Hypothalamus (tissue), 51 donors: ENCODE measurements around the gene ZBTB40.
A peak's percentile ranks its signal among the peaks of the same experiment; 100 is the strongest.

Experiments used
- DNase-seq, 51 donors: peaks; one replicate each; lab custom pipeline; 2025; lab: John Stamatoyannopoulos, UW

ZBTB40 gene

GRCh38 chr1:22526677-22527076 lies 75.0 kb downstream of the ZBTB40 start:
- no peak for DNase-seq

GRCh38 chr1:22527122-22527521 lies 75.5 kb downstream of the ZBTB40 start:
- no peak for DNase-seq

GRCh38 chr1:22527555-22528296 lies 76.1 kb downstream of the ZBTB40 start:
- no peak for DNase-seq

- DNase-seq, result no peak
These were observed 76.8 kb downstream of the ZBTB40 start for GRCh38 chr1:22528451-22528850.

GRCh38 chr1:22529901-22530621 lies 78.4 kb downstream of the ZBTB40 start:
- peak in 2 of 51 donors; percentile 28 to 47 for DNase-seq

GRCh38 chr1:22530715-22531114 lies 79.1 kb downstream of the ZBTB40 start:
- DNase-seq, result no peak

DNA sequence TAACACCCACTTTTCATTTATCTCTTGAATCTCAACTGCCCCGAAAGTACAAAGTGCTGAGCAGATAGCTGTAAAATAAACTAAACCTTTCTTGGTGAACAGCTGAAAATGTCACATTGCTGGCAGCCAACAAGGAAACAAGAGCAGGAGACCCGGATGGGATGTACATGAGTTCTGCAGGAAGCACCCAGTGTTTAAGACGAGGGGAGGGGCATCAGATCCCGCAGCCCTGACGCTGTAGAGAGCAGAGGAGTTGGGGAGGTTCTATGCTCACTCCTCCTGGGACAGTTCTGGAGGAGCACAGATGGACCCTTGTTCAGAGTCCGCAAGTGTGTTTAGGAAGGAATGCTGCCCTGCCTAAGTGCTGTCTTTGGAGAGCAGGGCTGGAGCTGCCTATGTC lies 79.6 kb downstream of the ZBTB40 start:
- DNase-seq, result no peak

DNA sequence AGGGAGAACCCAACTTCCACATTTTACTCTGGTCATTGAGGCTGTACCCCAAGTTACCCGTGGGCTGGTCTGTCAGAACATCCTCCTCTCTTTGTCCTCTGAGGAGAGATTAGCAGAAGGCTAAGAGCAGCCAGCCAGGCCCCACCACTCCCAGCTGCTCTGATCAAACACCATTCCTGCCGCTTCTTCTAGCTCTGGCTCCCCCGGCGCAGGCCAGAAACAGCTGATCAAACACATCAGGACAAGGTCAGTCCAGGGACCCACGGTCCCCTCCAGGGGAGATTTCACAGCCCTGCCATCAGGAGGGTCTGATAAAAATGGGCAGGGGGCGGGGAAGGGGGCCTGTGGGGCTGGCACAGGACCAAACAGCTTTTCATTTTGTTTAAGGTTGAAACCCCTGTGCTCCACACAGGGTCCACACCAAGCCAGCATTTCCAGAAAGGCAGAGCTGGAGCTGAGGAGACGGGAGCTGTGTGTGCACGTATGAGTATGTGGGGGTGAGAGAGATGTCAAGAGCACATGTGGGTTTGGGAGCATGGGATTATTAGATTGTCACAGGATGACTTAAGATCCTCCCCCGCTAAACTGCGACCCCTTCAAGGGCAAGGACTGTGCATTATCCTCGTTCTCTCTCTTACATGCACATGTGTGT lies 81.7 kb downstream of the ZBTB40 start:
- DNase-seq, result no peak

- DNase-seq, result no peak
These were observed 83.3 kb downstream of the ZBTB40 start for GRCh38 chr1:22534951-22535350.

DNA sequence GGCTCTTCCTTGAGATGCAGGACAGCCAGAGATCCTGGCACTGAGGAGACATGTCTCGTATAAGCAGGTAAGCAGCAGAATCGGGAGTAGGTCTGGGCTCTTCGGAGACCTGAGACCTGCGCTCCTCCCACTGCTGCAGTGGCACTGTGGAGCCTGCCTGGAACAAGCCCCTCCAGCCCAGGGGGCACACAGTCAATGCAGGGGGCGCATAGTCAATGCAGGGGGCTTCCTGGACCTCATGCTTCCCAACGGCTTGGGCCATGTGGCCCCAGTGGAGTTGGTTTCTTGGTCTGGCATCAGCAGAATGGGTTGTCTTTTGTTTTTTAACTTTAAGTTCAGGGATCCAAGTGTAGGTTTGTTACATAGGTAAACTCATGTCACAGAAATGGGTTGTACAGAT lies 83.7 kb downstream of the ZBTB40 start:
- no peak for DNase-seq

DNA sequence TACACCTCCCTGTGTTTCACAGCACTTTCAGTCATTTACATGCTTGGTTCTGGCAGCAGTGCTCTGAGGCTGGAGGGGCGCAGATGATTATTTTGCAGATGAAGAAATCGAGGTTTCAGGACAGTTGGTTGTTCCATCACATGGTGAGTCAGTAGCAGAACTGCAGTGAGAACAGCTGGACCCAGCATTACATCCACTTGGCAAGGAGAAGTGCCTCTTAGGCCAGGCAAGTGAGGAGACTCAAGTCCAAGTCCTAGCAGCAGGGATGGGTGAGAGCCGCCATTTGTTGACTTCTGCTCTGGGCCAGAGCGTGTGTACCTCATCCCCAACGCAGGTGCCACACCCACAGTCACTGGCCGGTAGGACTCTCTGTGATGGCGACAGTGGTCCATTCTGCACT lies 84.9 kb downstream of the ZBTB40 start:
- no peak for DNase-seq

GRCh38 chr1:22537441-22538139 lies 85.9 kb downstream of the ZBTB40 start:
- peak in 12 of 51 donors; percentile 3 to 36 (median 15) for DNase-seq

GRCh38 chr1:22539510-22540118 lies 88.0 kb downstream of the ZBTB40 start:
- no peak for DNase-seq

GRCh38 chr1:22540337-22540736 lies 88.7 kb downstream of the ZBTB40 start:
- DNase-seq, result no peak

- no peak for DNase-seq
These were observed 91.2 kb downstream of the ZBTB40 start for GRCh38 chr1:22542886-22543285.

GRCh38 chr1:22543679-22544078 lies 92.0 kb downstream of the ZBTB40 start:
- DNase-seq, result no peak

GRCh38 chr1:22544606-22545005 lies 93.0 kb downstream of the ZBTB40 start:
- DNase-seq, result no peak

DNA sequence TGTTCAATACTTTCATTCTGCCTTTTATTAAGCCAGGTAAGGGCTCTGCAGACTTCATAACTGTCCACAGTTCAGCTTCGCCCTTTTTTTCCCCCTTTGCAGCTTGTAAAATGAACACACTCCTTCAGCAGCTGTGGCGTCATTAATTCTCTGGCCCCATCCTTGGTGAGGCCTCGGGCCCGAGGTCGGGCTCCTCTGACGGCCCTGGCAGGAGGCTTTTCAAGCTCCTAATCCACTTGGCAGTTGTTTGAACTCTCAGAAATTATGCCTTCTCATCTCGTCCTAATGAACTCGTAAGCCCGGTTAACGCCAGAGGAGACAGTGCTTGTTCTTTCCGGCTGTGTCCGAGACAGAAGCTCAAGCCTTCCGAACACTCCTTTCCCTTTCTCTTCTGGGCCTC lies 93.5 kb downstream of the ZBTB40 start:
- no peak for DNase-seq

- no peak for DNase-seq
These were observed 95.7 kb downstream of the ZBTB40 start for GRCh38 chr1:22547186-22547817.

DNA sequence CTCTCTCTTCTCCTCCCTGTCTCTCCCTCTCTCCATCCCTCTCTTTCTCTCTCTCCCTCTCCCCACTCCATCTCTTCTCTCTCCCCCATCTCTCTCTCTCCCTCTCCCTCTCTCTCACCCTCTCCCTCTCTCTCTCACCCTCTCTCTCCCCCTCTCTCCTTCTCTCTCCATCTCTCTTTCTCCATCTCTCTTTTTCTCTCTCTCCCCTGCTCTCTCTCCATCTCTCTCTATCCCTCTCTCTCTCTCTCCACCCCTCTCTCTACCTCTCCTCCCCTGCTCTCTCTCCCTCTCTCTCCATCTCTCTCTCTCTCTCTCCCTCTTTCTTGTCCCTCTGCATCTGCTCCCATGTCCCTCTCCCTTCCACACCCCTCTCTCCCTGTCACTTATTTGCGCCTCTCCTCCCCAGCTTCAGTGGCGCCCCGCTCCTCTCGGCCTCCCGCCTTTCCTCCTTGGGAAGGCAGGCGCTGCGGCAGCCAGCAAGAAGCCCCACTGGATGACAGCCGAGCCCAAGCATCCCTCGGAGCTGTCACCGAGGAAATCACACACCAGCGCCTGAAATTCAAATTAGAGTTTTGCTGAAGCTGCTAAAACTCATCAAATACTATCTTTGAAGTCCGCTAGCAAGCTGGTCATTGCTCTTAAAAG lies 96.3 kb downstream of the ZBTB40 start:
- DNase-seq, result no peak
